ENCODE results near the gene SLC22A16.

DNA sequence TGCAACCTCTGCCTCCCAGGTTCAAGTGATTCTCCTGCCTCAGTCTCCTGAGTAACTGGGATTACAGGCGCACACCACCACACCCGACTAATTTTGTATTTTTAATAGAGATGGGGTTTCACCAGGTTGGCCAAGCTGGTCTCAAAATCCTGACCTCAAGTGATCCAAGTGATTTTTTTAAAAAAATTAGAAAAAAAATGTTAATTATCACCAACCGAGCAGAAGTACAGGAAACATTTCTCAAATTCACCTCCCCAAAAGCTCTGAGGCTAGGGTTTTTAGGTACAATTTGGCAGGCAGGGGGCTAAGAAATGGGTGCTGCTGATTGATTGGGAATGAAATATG, 14.9 kb upstream of the SLC22A16 start:
- TF ChIP-seq EZH2phosphoT487 (conservative IDR thresholded peaks at IDR 0.05; ENCODE audit: low read length), result no peak
- TF ChIP-seq, protein P1, sequence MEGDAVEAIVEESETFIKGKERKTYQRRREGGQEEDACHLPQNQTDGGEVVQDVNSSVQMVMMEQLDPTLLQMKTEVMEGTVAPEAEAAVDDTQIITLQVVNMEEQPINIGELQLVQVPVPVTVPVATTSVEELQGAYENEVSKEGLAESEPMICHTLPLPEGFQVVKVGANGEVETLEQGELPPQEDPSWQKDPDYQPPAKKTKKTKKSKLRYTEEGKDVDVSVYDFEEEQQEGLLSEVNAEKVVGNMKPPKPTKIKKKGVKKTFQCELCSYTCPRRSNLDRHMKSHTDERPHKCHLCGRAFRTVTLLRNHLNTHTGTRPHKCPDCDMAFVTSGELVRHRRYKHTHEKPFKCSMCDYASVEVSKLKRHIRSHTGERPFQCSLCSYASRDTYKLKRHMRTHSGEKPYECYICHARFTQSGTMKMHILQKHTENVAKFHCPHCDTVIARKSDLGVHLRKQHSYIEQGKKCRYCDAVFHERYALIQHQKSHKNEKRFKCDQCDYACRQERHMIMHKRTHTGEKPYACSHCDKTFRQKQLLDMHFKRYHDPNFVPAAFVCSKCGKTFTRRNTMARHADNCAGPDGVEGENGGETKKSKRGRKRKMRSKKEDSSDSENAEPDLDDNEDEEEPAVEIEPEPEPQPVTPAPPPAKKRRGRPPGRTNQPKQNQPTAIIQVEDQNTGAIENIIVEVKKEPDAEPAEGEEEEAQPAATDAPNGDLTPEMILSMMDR (IDR thresholded peaks at IDR 0.05; ENCODE audit: insufficient read depth, low read length, poor library complexity, severe bottlenecking), result no peak

Measured in SU-DHL-6 (cell line).